HG03025 (cell line): Measurements from ENCODE around the gene CCDC86.
A peak's percentile ranks its signal among the peaks of the same experiment; 100 is the strongest.
"Not testable (repeated sequence)": the region's sequence is repeated elsewhere in the genome, so short reads cannot be mapped to it uniquely, and the experiment has no call there.

Experiments
- ATAC-seq: cut with Tn5 transposase; IDR thresholded peaks from one replicate; pipeline ENCODE4 v1.9.1; 2021; ENCODE audit warnings: mild to moderate bottlenecking, moderate library complexity; ENCODE audit not compliant: unreplicated experiment, low FRiP score

CCDC86 gene

GRCh38 chr11:60841797-60842667, at the start of gene CCDC86:
Gene CCDC86, plus strand, starts transcription at chr11:60842113. Its CDS starts 12 bp downstream, at chr11:60842125.
- peak; percentile 74 for ATAC-seq

- ATAC-seq = no peak
These were observed 49.4 kb upstream of the CCDC86 start for GRCh38 chr11:60792521-60792920.

- ATAC-seq = no peak
These were observed 46.6 kb upstream of the CCDC86 start for GRCh38 chr11:60795291-60795690.

GRCh38 chr11:60797846-60798630, 43.9 kb upstream of the CCDC86 start:
- no peak for ATAC-seq

- ATAC-seq = no peak
These were observed 43.3 kb upstream of the CCDC86 start for GRCh38 chr11:60798631-60799030.

- ATAC-seq = no peak
These were observed 40.7 kb upstream of the CCDC86 start for GRCh38 chr11:60801194-60801593.

GRCh38 chr11:60803273-60803936, 38.5 kb upstream of the CCDC86 start:
- ATAC-seq = no peak

GRCh38 chr11:60809249-60809648, 32.7 kb upstream of the CCDC86 start:
- ATAC-seq = no peak

GRCh38 chr11:60809691-60810090, 32.2 kb upstream of the CCDC86 start:
- no peak for ATAC-seq

- no peak for ATAC-seq
These were observed 31.8 kb upstream of the CCDC86 start for GRCh38 chr11:60810151-60810550.

- ATAC-seq = no peak
These were observed 31.3 kb upstream of the CCDC86 start for GRCh38 chr11:60810569-60810968.

- no peak for ATAC-seq
These were observed 28.6 kb upstream of the CCDC86 start for GRCh38 chr11:60813324-60813723.

- no peak for ATAC-seq
These were observed 27.8 kb upstream of the CCDC86 start for GRCh38 chr11:60814112-60814511.

- no peak for ATAC-seq
These were observed 25.2 kb upstream of the CCDC86 start for GRCh38 chr11:60816590-60817157.

GRCh38 chr11:60818057-60818456, 23.9 kb upstream of the CCDC86 start:
- ATAC-seq = no peak

GRCh38 chr11:60821827-60822599, 19.9 kb upstream of the CCDC86 start:
- ATAC-seq = no peak

GRCh38 chr11:60823745-60824306, 18.1 kb upstream of the CCDC86 start:
- not testable (repeated sequence) for ATAC-seq

- no peak for ATAC-seq
These were observed 16.8 kb upstream of the CCDC86 start for GRCh38 chr11:60825118-60825517.

- no peak for ATAC-seq
These were observed 16.1 kb upstream of the CCDC86 start for GRCh38 chr11:60825790-60826189.
